Stimulated activated CD8-positive, alpha-beta memory T cell treated with anti-CD3 and anti-CD28 coated beads, Interleukin-2, amount 100 ng/mL, for 48 hours (primary cell): ENCODE measurements around the gene CTIF.
"Not testable (repeated sequence)": the region's sequence is repeated elsewhere in the genome, so short reads cannot be mapped to it uniquely, and the experiment has no call there.

ENCODE experiments used
- DNase-seq, 2 donors: peaks; one replicate each; pipeline ENCODE4 v3.0.0-alpha.2; 2020; ENCODE audit warnings: low read depth in 2 of 2

Gene CTIF

DNA sequence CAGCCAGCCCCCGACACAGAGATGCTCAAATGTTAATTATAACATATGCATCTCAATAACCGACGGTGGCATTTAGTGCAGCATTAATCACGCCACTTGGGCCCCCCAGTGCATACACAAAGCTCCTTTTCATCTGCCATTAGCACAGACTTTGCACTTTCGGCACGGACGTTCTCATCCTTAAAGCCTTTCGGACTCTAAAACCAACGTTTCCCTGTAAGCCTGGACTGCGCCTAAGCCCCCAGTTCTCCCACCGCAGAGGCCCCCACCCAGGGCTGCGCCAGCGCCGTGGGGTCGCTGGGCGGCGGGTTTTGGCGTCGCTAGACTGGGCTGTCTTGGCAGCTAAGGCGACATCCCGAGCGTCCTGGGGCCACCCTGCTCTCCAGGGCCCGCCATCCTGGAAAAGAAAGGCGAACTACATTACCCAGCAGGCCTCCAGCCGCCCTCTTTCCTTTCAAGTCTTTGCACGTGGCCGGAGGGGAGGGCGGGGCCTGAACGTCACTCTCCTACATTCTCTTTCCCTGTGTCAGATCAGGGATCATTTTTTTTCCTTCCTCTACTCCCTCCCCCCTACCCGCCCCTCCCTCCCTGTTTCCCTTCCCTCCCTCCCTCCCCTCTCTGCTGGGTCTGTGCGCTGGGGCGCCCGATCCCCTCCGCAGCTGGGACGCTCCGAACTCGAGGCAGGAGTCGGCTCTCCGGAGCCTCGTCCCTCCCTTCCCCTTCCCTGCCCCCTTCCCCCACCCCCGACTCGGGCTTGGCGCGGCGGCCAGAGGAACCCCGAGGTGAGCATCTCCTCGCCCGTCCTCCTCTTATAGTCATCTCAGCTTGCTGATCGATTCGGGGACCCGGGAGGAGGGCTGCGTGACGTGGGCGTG lies at the start of gene CTIF:
CTIF (plus strand) TSS at position 501 of the 875 bp plus-strand sequence. CDS start 80,535 bp downstream, outside the sequence.
- DNase-seq, result peak; percentile 51 to 65

DNA sequence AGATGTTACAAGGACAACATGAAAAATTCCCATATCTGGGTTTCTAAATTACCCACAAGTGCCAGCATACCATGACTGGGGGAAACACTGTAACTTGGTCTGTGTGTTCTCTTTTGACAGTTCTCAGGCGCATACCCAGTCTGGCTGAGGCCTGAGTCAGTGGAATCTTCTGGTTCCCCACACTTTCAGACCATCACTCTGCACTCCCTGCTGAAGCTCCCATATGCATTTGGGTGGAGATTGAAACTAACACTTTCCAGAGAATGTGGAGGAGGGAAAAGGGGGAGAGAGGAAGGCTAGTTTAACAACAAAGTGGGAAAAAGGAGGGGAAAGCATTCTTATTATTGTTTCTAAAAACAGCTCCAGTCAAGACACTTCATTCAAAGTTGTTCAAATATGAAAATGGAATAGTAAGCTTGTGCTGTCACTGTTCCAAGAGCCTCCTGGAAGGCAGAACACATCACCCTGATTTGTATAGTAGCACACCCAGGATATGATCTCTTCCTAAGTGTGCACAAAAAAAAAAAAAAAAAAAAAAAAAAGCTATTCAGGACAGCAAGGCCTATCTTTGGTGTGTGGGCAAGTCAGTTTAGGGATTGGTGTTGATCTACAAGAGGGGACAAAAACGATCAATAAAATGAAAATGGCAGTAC lies 48.1 kb upstream of the CTIF start:
- no peak for DNase-seq

DNA sequence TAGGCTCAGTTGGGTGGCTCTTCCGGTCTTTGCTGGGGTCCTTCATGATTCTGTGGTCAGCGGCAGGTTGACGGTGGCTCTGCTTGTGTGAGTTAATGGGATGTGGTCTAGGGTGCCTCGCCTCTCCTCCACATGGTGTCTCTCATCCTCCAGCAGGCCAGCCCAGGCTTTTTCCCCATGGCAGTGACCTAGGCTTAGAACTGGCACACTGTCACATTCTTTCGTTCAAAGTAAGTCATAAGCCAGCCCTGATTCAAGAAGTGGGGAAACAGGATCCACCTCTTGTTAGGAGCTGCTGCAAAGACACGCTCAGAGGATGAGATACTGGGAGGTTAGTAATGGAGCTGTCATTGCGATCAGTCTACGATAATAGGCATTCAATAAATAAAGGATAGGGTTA lies 46.0 kb upstream of the CTIF start:
- no peak for DNase-seq

DNA sequence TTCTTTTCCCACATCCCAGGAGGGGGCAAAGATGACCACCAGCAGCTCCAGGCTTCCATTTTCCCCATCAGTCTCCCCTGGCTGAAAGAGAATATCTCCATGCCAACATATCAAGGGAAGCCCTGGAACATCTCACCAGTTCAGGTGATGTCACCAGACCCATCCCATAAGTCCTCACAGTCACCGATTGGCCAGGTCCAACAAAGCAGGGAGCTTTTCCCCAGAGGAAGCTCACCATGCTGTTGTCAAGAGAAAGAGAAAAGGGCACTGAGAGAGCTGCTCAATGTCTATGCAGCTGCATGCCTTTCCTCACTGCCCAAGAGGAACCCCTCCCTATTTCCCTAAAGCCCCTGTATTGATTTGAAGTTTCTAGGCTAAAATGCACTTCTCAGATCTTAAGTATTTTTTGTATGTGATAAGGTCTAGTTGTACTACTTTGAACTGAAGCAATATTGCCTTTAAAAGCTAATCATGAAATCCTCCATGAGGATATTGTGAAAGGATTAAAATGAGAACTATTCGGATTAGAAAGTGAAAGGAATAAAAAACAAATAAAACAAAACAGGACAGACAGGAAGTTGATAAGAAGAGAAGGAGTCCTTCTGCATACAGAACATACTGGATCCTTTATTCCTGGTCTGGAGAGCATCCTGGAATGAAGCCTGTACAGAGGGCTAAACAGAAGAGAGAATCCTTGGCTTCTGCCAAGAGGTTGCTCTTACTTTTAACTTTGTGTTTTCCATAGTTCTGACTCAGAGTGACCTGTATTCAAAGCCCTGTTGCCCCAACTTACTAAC lies 45.2 kb upstream of the CTIF start:
- DNase-seq, result no peak

DNA sequence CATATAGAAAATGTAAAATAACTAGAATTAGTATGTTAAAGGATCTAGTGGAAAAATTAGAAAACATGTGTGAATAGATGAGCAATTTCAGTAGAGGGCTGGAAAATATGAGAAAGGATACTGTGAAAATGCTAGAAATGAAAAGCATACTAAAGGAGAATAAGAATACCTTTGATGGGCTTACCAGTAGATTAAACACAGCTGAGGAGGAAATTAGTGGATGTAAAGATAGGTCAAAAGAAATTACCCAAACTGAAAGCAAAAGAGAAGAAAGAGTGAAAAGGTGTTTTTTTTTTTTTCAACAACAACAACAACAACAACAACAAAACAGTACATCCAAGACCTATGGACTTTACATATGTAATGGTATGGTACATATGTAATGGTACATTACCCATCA lies 41.0 kb upstream of the CTIF start:
- DNase-seq, result no peak

DNA sequence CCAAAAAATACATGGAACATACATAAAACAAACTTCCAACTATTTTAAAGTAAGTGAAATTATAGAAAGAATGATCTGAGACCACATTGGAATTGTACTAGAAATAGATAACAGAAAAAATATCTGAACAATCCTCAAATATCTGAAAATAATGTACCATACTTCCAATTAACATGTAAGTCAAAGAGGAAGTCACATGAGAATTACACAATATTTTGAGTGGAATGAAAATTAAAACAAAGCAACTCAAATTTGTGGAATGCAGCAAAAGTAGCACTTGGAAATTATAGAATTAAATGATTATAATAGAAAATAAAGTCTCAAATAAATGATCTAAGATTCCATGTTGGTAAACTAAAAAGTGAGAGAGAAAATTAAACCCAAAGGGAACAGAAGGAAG lies 38.3 kb upstream of the CTIF start:
- no peak for DNase-seq

DNA sequence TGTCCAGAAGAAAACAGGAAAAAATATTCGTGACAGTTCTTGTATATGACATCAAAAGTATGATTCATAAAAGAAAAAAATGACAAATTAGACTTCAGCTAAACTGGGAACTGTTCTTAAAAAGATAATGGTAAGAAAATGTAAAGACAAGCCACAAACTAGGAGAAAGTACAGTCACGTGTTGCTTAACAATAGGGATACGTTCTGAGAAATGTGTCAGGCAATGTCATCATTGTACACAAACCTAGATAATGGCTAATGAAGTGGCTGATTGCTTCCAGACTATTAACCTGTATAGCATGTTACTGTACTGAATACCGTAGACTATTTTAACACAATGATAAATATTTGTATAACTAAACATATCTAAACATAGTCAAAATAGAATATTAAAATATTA lies 35.9 kb upstream of the CTIF start:
- DNase-seq, result no peak

DNA sequence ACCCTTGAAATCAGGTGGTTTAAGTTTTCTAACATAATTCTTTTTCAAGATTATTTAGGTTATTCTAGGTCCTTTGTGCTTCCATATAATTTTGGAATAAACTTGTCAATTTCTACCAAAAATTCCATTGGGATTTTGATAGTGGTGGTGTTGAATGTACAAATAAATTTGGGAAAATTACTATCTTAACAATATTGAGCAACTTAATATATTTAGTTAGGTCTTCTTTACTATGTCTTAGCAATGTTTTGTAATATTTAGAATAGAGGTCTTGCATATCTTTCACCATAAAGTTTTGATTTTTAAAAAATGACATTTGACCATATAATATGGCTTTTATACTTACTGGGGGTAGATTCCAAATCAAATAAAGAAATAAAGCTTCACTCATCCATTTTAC lies 34.0 kb upstream of the CTIF start:
- no peak for DNase-seq

DNA sequence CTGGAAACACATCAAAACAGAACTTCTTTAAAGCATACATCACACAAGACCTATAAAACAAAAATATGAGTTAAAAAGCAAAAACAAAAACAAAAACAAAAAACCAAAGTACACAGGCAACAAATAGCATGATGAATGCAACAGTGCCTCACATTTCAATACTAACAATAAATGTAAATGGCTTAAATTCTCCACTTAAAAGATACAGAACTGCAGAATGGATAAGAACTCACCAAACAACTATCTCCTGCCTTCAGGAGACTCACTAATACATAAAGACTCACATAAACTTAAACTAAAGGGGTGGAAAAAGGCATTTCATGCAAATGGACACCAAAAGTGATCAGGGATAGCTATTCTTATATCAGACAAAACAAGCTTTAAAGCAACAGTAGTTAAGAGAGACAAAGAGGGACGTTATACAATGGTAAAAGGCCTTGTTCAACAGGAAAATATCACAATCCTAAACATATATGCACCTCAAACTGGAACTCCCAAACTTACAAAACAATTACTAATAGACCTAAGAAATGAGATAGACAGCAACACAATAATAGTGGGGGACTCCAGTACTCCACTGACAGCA lies 31.8 kb upstream of the CTIF start:
- not testable (repeated sequence) for DNase-seq

DNA sequence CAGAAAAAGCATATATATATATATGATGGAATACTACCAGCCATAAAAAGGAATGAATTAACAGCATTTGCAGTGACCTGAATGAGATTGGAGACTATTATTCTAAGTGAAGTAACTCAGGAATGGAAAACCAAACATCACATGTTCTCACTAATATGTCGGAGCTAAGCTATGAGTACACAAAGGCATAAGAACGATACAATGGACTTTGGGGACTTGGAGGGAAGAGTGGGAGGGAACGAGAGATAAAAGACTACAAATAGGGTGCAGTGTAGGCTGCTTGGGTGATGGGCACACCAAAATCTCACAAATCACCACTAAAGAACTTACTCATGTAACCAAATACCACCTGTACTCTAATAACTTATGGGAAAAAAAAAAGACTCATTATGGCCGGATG lies 26.3 kb upstream of the CTIF start:
- DNase-seq, result not testable (repeated sequence)

DNA sequence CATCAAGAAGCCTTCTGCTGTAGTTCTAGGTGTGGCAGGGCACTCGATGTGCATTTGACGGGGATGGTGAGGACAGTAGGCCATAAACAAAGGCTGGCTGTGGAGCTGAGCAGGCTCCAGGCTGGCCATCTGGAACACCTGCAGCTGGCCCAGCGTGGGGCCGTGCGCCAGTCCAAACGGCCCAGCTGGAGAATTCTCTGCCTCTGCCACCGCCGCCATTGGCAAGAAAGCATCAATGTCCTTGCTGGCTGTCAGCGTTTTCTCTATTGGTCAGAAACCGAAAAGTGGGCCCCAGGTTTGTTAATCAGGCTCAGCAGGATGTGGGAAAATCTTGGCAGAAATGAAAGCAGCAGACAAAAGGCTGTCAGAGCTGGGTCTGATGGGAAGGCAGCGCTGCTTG lies 24.0 kb upstream of the CTIF start:
- DNase-seq, result no peak

DNA sequence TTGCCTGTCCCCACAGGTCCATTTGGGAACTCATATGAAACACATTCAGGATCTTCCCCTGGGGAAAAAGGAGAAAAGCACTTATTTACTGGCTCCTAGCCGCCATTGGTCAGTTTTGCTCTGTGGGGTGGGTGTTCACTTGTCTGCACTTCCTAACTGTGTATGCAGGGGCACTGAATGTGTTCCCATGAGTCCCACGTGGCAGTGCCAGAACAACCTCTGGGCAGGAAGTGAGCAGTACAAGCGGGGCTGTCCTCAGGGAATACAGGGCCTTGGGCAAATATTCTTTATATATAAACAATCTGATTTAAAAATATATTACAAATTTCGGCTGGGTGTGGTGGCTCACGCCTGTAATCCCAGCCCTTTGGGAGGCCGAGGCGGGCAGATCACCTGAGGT lies 21.8 kb upstream of the CTIF start:
- no peak for DNase-seq

DNA sequence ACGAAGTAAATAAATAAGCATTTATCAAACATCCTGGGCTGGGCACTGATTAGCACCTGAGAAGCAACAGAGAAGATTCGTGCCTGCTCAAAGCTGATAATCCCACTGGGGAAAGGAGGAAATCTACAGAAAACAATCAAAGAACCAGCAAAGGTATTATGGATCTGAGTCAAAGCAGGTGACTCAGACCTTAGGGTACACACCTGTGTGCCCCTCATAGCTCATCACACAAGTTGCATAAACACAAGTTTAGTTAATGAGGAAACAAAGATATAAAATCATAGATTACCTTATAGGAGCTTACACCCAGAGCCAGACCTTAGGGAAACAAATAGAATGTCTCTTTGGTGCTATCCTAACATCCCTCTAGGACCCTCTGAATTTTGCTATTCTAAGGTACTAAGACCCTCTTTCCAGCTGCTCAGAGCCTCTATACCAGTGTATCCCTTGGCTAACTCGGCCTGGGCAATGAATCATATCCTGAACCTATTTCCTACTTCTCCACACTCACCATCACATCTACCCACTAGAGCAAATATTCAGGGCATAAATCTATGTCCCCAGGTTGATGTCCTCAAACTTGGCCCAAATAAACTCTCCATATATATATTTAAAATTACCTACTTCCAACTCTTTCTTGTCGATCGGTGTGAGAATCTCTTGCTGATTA lies 19.3 kb upstream of the CTIF start:
- DNase-seq, result no peak

DNA sequence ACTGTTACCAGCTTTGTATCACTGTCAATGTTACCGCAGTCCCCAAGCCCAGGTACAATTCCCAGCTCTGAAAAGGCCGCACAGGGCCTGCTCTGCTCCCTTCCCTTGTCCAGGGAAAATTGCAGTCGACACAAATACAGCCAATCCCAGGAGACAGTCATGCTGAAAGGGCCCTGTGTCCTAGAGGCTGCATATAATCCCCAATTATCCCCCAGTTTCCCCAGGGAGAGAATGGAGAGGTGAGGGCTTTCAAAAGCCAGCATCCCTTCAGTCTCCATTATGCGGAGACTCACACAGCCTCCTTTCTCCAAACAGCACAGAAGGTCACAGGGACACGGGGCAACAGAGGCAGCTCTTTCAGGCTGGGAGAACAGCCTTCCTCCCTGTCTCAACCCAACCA lies 17.1 kb upstream of the CTIF start:
- no peak for DNase-seq

DNA sequence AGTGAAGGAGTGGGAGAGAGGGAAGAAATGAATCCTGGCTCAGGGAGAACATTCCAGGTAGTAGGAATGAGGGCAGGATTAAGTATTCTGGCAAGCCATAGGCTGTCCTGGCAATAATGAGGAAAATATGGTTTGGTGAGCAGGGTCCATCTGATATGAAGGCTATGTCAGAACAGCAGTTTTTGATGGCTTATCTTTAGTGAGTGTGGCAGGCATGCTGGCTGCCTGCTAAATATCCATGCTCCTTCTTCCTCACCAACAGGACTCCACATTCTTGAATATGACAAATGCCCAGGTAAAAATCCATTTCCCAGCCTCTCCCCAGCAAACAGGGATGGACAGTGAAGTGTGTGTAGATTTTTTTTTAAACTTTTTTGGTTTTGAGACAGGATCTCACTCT lies 13.2 kb upstream of the CTIF start:
- no peak for DNase-seq

DNA sequence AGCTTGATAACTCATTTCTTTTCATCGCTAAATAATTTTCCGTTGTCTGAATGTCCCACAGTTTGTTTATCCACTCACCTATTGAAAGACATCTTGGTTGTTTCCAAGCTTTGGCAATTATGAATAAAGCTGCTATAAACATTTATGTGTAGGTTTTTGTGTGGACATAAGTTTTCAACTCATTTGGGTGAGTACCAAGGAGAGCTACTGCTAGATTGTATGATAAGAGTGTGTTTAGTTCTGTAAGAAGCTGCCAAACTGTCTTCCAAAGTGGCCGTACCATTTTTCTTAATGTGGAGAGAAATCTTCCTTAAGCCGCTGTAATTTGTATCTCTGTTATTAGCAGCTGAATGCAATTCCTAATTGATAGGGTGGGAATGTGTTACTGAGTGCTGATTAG lies 11.4 kb upstream of the CTIF start:
- no peak for DNase-seq

DNA sequence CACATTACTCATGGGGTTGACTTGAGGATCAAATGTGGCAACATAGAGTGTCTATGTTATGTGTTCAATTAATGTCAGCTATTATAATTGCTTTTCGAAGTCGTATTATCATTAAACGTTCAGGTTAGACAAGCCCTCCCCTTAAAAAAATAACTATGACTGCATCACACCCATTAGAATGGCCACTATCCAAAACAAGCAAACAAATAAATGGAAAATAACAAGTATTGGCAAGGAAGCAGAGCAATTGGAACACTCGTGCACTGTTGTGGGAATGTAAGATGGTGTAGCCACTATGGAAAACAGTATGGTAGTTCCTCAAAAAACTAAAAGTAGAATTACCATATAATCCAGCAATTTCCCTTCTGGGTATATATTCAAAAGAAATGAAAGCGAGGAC lies 10.0 kb upstream of the CTIF start:
- DNase-seq, result no peak

DNA sequence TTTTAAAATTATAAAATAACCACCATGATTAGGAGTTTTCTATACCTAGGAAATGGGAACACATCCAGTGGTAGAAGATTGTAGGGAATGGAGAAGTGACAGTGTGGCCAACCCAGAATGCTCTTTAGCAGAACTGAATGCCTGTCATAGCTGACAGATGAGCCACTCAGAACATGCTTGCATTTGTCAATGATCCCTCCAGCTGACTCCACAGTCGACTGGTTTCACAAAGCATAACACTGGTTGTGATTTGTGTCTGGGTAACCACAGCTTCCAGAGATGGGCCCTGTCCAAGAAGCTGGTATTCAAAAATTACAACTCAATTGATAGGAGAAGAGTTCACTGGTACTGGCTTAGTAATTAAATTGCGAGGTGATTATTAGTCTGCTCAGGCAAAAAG lies 9.0 kb upstream of the CTIF start:
- no peak for DNase-seq

DNA sequence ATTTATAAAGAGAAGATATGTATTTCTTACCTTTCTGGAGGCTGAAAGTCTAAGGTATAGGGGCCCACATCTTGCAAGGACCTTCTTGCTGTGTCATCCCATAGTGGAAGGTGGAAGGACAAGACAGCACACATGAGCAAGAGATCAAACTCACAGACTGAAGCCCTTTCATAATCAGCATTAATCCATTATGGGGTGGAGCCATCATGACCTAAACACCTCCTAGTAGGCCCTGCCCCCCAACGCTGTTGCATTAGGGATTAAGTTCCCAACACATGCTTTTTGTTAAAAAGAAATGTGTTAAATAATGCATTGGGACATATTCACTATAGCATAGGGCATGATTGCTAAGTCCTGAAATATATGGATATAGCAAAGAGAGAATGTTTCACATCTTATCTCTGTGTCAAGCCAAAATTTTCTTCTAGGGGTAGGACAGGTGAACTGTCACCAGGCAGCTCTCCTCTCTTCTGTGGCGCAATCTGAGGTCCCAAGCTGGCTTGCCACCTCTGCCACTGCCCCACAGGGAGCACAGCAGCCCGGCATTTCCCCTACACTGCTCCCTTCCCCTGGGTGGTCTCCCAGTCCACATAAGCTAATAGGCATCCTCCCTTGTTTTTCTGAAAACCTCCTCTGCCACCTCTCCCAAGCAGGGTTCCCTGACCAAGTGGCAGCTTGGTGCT lies 8.3 kb upstream of the CTIF start:
- DNase-seq, result no peak

DNA sequence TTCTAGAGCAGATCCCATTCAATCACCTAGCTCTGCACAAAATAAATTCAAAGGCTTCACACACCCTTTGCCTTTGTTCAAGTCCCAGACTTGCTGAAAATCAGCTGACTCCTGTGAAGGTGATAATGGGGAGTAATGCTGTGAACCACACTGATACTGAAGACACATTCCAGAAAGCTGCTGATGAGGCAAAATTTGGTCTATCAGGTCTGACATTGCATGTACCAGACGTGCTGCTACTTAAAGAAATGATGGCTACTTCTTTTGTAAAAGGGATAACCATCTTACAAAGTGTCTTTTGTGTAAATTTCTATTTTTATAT lies 7.8 kb upstream of the CTIF start:
- DNase-seq, result no peak

DNA sequence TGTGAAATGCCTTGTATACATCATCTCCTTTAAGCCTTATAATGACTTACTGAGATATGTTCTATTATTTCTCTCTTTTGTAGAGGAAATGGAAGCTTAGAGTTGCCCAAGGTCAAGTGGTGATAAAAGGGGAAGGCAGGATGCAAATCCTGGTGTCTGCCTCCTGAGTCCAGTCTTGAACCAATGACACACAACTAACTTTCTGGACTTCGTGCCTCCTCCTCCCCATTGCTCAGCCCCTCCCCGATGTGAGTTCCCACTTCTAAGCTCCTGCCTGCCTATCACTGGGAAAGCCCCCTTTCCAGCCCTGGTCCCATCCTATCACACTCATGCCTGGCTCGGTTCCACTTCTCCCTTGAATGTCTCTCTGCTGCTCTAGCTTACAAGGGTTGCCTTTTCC lies 6.9 kb upstream of the CTIF start:
- DNase-seq, result no peak
